Neural progenitor cell (in vitro differentiated cells): ENCODE results near the gene YARS1. TPM values are rescaled to one million over a fixed set of nuclear protein-coding genes. Genes with fewer than 3 reads are reported as not detected.
A peak's percentile ranks its signal among the peaks of the same experiment; 100 is the strongest.

Experiments used
- DNase-seq: peaks from one replicate; pipeline ENCODE4 v3.0.0-alpha.2; 2016; ENCODE audit warnings: low spot score
- H2AFZ ChIP-seq: fragments of 200-600 bp; sonication (generic); replicated peaks from 2 replicates; pipeline ENCODE4 v1.6.1; 2016; ENCODE audit warnings: antibody characterized with exemption
- H3F3A ChIP-seq: fragments of 200-600 bp; sonication (generic); 2 replicates; pipeline ENCODE4 v1.6.1; 2016; ENCODE audit warnings: antibody characterized with exemption, low read depth
- H3K27ac ChIP-seq: fragments of 200-600 bp; sonication (generic); 2 replicates; pipeline ENCODE4 v1.5.1; 2016; ENCODE audit warnings: mild to moderate bottlenecking
- H3K27me3 ChIP-seq: fragments of 200-600 bp; sonication (generic); 2 replicates; pipeline ENCODE4 v1.6.1; 2016; ENCODE audit warnings: mild to moderate bottlenecking, moderate library complexity
- H3K36me3 ChIP-seq: fragments of 200-600 bp; sonication (generic); 2 replicates; pipeline ENCODE4 v1.5.1; 2016
- H3K4me1 ChIP-seq: fragments of 200-600 bp; sonication (generic); 2 replicates; pipeline ENCODE4 v1.6.1; 2016; ENCODE audit warnings: mixed run types
- H3K4me2 ChIP-seq: fragments of 200-600 bp; sonication (generic); 2 replicates; pipeline ENCODE4 v1.6.1; 2016
- H3K4me3 ChIP-seq: fragments of 200-600 bp; sonication (generic); 2 replicates; pipeline ENCODE4 v1.5.1; 2016
- H3K79me2 ChIP-seq: fragments of 200-600 bp; sonication (generic); 2 replicates; pipeline ENCODE4 v1.6.1; 2016; ENCODE audit warnings: low read depth
- H3K9ac ChIP-seq: fragments of 200-600 bp; sonication (generic); 2 replicates; pipeline ENCODE4 v1.6.1; 2016
- H3K9me3 ChIP-seq: fragments of 200-600 bp; sonication (generic); 2 replicates; pipeline ENCODE4 v1.5.1; 2016; ENCODE audit warnings: low read depth
- H4K20me1 ChIP-seq: fragments of 200-600 bp; sonication (generic); 2 replicates; pipeline ENCODE4 v1.6.1; 2016; ENCODE audit warnings: low read depth
- H3K27ac Mint-ChIP-seq: 3 replicates; pipeline ENCODE4 v1.8.0; 2021; ENCODE audit warnings: mixed read lengths
- H3K27me3 Mint-ChIP-seq: 2 replicates; pipeline ENCODE4 v1.8.0; 2022; ENCODE audit warnings: low read depth, mild to moderate bottlenecking, inconsistent platforms, moderate library complexity, mixed read lengths; ENCODE audit not compliant: insufficient read depth
- H3K36me3 Mint-ChIP-seq: 3 replicates; pipeline ENCODE4 v1.8.0; 2021; ENCODE audit warnings: mixed read lengths
- H3K4me1 Mint-ChIP-seq: 3 replicates; pipeline ENCODE4 v1.8.0; 2021; ENCODE audit warnings: mixed read lengths
- H3K4me3 Mint-ChIP-seq: 3 replicates; pipeline ENCODE4 v1.8.0; 2021; ENCODE audit warnings: mild to moderate bottlenecking, moderate library complexity, mixed read lengths
- H3K9me3 Mint-ChIP-seq: 3 replicates; pipeline ENCODE4 v1.8.0; 2020; ENCODE audit warnings: mixed read lengths
- EZH2 ChIP-seq: fragments of 200-600 bp; sonication (generic); IDR thresholded peaks from 2 replicates; pipeline ENCODE4 v1.6.1; 2017; ENCODE audit warnings: antibody characterized with exemption, mild to moderate bottlenecking, moderate library complexity
- EZH2phosphoT487 ChIP-seq: fragments of 200-600 bp; sonication (generic); IDR thresholded peaks from 2 replicates; pipeline ENCODE4 v1.6.1; 2017; ENCODE audit warnings: antibody characterized with exemption
- total RNA-seq: library from RNA; depleted of rRNA; stranded (reverse); fragments of >200 nt; gene quantifications from 2 replicates; pipeline ENCODE4 v1.2.3, GENCODE V29; 2015; ENCODE audit warnings: low replicate concordance
- TF ChIP-seq, protein P1 (sequence below): fragments of 200-600 bp; sonication (generic); IDR thresholded peaks from 2 replicates; pipeline ENCODE4 v1.5.1; 2017; ENCODE audit warnings: antibody characterized with exemption, mild to moderate bottlenecking

YARS1 gene
- total RNA-seq, 1 donor from 2014 or later = 38.2 TPM

DNA sequence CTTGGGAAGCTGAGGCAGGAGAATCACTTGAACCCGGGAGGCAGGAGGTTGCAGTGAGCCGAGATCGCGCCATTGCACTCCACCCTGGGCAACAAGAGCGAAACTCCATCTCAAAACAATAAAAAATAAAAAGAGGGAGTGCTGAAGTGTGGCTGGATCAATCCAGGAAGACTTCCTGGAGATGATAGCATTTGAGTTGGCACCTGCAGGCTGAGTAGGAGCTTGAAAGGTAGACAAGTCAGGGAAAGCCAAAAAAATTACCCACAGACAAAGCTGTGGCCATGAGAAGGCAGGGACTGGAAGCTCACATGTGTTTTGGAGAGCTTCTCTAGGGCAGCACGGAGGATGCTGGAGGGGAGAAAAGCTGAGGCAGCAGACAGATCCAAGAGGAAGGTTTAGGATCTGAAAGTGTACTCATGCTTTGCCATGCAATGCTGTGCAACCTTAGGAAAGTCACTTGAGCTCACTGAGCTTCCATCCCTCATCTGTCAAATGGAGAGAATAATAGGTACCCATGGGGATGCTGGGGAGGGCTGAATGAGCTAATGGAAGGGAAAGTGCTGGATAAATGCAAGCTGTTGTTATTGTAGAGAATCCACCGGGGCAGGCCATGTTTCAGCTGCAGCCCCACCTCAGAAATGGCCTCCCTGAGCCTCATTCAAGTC is 88.6 kb downstream of the YARS1 start:
- peaks cover 33% of the 10 kb centered on the region for H3K4me1 Mint-ChIP-seq
- no peaks in the 10 kb centered on the region for H3K36me3 Mint-ChIP-seq
- Histone ChIP-seq H3K27ac (no peak overlapping the region), H3K27me3 (no peaks in the 10 kb centered on the region), H3F3A (peaks cover 2% of the 10 kb centered on the region), H3K4me3 (no peak overlapping the region), H3K9me3 (no peaks in the 10 kb centered on the region), H4K20me1 (no peaks in the 10 kb centered on the region), H3K4me2 (no peak overlapping the region), H3K79me2 (no peaks in the 10 kb centered on the region), H2AFZ (no peak overlapping the region), H3K4me1 (peaks cover 15% of the 10 kb centered on the region), H3K36me3 (no peaks in the 10 kb centered on the region), H3K9ac (no peak overlapping the region)
- H3K27me3 Mint-ChIP-seq = peaks cover 4% of the 10 kb centered on the region
- H3K9me3 Mint-ChIP-seq = peaks cover 4% of the 10 kb centered on the region
- no peak overlapping the region for H3K27ac Mint-ChIP-seq
- TF ChIP-seq, protein P1, sequence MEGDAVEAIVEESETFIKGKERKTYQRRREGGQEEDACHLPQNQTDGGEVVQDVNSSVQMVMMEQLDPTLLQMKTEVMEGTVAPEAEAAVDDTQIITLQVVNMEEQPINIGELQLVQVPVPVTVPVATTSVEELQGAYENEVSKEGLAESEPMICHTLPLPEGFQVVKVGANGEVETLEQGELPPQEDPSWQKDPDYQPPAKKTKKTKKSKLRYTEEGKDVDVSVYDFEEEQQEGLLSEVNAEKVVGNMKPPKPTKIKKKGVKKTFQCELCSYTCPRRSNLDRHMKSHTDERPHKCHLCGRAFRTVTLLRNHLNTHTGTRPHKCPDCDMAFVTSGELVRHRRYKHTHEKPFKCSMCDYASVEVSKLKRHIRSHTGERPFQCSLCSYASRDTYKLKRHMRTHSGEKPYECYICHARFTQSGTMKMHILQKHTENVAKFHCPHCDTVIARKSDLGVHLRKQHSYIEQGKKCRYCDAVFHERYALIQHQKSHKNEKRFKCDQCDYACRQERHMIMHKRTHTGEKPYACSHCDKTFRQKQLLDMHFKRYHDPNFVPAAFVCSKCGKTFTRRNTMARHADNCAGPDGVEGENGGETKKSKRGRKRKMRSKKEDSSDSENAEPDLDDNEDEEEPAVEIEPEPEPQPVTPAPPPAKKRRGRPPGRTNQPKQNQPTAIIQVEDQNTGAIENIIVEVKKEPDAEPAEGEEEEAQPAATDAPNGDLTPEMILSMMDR = no peak
- H3K4me3 Mint-ChIP-seq = no peak overlapping the region
- no peak for DNase-seq

DNA sequence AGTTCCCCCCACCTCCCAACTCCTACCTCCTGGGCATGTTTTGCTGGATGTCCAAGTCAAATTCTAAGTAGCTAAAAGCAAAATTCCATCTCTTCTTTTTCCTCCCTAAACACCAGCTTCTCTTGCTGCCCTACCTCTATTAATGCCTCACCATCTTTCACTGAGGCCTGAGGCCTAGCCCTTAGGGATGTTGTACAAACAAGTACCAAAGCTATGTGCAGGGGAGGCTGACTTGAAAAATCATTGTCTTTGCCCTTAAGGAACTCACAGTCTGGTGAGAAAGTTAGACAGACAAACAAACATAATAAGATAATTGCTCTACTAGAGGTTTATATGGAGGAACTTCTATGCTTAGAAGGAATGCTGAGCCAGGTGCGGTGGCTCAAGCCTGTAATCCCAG is 89.3 kb downstream of the YARS1 start:
- H3K4me2 ChIP-seq = no peak overlapping the region
- no peaks in the 10 kb centered on the region for H3K36me3 ChIP-seq
- no peak overlapping the region for H3K27ac ChIP-seq
- peaks cover 13% of the 10 kb centered on the region for H3K4me1 ChIP-seq
- Mint-ChIP-seq H3K4me3 (no peak overlapping the region), H3K4me1 (peaks cover 28% of the 10 kb centered on the region), H3K9me3 (peaks cover 4% of the 10 kb centered on the region), H3K27ac (no peak overlapping the region), H3K27me3 (peaks cover 4% of the 10 kb centered on the region), H3K36me3 (no peaks in the 10 kb centered on the region)
- no peak for DNase-seq
- H3K4me3 ChIP-seq = no peak overlapping the region
- H3K9ac ChIP-seq = no peak overlapping the region
- H4K20me1 ChIP-seq = no peaks in the 10 kb centered on the region
- H3K79me2 ChIP-seq = no peaks in the 10 kb centered on the region
- H2AFZ ChIP-seq = no peak overlapping the region
- TF ChIP-seq, protein P1 = no peak
- TF ChIP-seq EZH2phosphoT487 (no peak), EZH2 (no peak)
- no peaks in the 10 kb centered on the region for H3F3A ChIP-seq
- H3K27me3 ChIP-seq = no peaks in the 10 kb centered on the region
- H3K9me3 ChIP-seq = no peaks in the 10 kb centered on the region

DNA sequence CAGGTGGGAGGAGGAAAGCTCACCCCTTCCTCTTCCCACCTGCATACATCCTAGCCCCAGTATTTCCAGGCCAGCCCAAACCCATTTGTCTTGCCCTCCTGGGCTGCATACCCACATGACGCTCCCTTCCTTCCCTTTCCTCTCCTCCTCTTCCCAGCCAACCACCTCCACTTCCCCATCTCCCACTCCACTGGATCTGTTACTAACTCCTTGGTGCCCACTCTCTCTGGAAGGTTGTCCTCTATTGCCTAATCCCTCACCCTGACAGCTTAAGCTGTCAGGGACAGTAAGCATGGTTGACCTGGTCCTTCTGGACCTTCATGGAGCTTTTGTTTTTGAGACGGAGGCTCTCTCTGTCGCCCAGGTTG is 91.6 kb downstream of the YARS1 start:
- H3K36me3 Mint-ChIP-seq = no peaks in the 10 kb centered on the region
- Histone ChIP-seq H3K27me3 (no peaks in the 10 kb centered on the region), H3K4me1 (peaks cover 13% of the 10 kb centered on the region), H3K9me3 (no peaks in the 10 kb centered on the region), H3K79me2 (no peaks in the 10 kb centered on the region), H3K36me3 (no peaks in the 10 kb centered on the region), H3K4me2 (no peak overlapping the region), H2AFZ (no peak overlapping the region), H4K20me1 (no peaks in the 10 kb centered on the region), H3F3A (no peaks in the 10 kb centered on the region), H3K9ac (no peak overlapping the region), H3K27ac (no peak overlapping the region), H3K4me3 (no peak overlapping the region)
- no peak for DNase-seq
- peak overlapping the region; percentile 34 for H3K4me3 Mint-ChIP-seq
- H3K27ac Mint-ChIP-seq = peak overlapping the region; percentile 23
- H3K27me3 Mint-ChIP-seq = peaks cover 4% of the 10 kb centered on the region
- TF ChIP-seq, protein P1 = no peak
- no peak for TF ChIP-seq EZH2phosphoT487
- H3K4me1 Mint-ChIP-seq = peaks cover 22% of the 10 kb centered on the region
- peaks cover 4% of the 10 kb centered on the region for H3K9me3 Mint-ChIP-seq

Other genes starting within 250 kb of the YARS1 start
- gene ZBTB8OS, start 166.8 kb downstream of the YARS1 start, total RNA-seq = 55.1 and 59.8 TPM in 2 replicates
- gene RBBP4, start 166.2 kb downstream of the YARS1 start, total RNA-seq = 440 and 474 TPM in 2 replicates
- not detected in 2 replicates for gene SYNC, start 114.6 kb downstream of the YARS1 start, total RNA-seq
- 72.9 and 107 TPM in 2 replicates for gene S100PBP, start 295 bp upstream of the YARS1 start, total RNA-seq
- 9.6 and 21.4 TPM in 2 replicates for gene FNDC5, start 53.6 kb upstream of the YARS1 start, total RNA-seq
- 1.0 TPM in 1 of 2 replicates, not detected in the other for gene HPCA, start 69.1 kb upstream of the YARS1 start, total RNA-seq
- 13.5 and 14.5 TPM in 2 replicates for gene TMEM54, start 84.0 kb upstream of the YARS1 start, total RNA-seq
- gene RNF19B, start 147.5 kb upstream of the YARS1 start, total RNA-seq = 11.5 and 14.2 TPM in 2 replicates
- 85.5 and 128 TPM in 2 replicates for gene AK2, start 219.5 kb upstream of the YARS1 start, total RNA-seq